Cortex of kidney (tissue), 1 donor: ENCODE results near the gene GPR157.

ENCODE experiments used
- DNase-seq: peaks from one replicate; lab custom pipeline; 2025; lab: John Stamatoyannopoulos, UW

Gene GPR157

DNA sequence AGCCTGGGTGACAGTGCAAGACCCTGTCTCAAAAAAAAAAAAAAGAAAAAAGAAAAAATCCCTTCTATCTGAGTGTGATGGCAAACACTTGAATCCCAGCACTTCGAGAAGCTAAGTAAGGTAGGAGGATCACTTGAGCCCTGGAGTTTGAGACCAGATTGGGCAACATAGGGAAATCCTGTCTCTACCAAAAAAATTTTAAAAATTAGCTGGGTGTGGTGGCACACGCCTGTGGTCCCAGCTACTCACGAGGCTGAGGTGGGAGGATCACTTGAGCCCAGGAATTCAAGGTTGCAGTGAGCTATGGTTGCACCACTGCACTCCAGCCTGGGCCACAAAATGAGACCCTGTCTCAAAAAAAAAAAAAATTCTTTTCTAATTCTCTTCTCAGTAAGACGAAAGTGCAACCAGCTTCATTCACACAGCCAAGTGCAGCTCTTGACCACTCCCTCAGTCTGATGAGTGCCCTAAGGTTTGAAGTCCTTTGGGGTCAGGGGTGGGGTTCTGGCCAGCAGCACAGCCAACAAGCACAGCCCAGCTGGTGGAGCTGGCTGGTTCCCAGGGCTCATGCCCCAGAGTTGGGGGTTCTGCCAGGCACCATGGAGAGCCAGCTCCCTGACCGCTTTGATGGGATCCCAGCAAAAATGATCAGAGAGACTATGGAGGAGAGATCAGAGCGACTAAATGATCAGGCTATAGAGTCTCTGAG, 67.5 kb downstream of the GPR157 start:
- DNase-seq: no peak

DNA sequence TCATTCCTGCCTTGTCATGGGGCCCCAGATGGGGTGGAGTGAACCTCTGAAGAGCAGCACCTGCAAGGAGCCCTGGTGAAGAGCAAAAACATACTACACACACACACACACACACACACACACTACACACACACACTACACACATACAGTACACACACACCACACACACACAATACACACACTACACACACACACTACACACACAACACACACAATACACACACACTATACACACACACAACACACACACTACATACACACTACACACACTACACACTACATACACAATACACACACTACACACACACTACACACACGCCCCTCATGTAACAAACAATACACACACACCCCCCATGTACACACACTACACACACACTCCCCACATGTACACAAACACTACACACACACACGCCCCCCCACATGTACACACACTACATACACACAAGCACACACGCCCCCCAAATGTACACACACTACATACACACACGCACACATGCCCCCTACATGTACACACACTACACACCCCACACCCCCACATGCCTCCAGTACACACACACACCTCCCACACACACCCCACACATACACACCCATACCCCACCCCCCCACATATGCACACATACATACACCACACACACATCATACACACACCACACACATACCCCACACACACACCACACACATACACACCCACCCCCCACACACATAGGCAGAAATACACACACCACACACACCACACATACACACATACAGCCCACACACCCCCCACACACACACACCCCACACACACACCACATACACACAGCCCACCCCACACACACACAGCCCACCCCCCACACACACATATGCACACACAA, 68.8 kb downstream of the GPR157 start:
- DNase-seq: no peak

DNA sequence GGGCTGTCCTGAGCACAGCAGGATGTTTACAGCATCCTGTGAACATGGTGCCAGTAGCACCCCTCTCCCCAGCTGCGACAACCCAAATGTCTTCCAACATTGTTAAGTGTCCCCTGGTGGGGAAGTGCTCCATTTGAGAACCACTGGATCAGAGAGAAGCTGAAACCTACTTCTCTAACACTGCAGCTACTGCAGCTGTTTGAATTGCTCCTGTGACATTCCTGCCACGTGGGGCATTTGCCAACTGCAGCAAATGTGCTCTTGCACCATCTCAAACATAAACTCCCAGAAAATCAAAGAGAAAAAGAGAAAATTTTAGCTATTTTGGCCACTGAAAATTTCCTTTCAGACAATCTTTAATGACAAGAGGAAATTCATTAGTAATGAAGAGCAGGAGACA, 70.4 kb downstream of the GPR157 start:
- DNase-seq: no peak

DNA sequence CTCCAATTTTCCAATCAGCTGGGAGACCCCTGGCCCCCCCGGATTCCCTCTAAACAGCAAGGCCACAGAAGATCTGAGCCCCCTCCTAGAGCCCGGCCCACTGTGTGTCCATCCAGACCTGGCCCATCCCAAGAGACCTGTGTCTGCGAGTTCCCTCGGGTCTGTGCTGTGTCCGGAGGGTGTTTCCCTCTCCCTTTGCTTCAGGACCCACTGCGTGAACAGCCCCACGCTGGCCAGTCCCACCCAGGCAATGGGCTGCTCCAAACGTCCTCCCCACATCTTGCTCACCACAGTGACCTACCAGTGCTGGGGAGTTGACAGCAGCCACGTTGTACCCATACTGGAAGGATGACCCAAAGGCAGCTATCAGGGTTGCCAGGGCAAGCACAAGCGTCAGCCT, 71.1 kb downstream of the GPR157 start:
- no peak for DNase-seq

DNA sequence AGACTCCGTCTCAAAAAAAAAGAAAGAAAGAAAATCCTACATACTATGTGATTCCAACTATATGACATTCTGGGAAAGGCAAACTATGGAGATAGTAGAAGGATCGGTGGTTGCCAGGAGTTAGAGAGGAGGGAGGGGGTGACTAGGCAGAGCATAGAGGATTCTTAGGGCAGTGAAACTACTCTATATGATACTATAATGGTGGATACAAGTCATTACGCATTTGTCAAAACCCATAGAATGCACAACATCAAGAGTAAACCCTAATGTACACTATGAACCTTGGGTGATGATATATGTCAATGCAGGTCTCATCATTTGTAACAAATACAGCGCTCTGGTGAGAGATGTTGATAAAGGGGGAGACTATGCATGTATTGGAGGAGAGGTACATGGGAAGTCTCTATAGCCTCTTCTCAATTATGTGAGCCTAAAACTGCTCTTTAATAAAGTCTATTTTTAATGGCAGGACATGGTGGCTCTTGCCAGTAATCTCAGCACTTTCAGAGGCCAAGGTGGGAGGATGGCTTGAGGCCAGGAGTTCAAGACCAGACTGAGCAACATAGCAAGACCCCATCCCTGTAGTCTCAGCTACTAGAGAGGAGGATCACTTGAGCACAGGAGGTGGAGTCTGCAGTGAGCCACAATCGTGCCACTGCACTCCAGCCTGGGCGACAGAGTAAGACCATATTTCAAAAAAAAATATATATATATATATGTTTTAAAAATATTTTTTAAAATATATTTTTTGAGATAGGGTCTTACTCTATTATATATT, 76.4 kb downstream of the GPR157 start:
- no peak for DNase-seq

DNA sequence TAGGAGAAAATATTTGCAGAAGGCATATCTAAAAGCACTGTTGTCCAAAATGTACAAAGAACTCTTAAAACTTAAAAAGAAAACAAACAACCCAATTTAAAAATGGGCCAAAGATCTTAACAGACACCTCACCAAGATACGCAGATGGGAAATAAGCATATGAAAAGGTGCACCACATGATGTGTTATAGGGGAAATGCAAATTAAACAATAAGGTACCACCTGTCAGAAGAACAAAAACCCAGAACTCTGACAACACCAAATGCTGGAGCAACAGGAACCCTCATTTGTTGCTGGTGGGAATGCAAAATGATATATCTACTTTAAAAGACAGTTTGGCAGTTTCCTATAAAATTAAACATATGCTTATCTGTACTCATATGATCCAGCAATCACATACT, 77.5 kb downstream of the GPR157 start:
- DNase-seq: no peak

DNA sequence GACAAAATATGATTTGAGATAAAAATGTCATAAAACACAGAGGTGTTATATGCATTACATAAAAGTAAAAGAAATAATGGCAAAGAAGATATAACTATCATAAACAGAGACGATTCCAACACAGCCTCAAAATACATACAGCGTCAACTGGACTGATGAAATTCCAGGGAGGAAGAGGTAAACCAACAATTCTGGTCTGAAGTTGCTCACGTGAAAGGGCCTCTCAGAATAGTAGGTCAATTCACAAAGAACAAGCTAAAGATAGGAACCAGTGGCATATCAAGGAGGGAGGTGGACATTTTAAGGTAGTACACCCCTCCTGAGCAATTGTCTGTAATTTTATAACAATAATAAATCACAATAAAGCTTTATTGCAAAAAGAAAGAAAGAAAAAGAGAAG, 78.1 kb downstream of the GPR157 start:
- DNase-seq: no peak
